ENCODE results near the gene MIGA1.
A peak's percentile ranks its signal among the peaks of the same experiment; 100 is the strongest.

The MIGA1 gene

GRCh38 chr1:77834771-77835334 is 55.4 kb downstream of the MIGA1 start:
- intact Hi-C loops (cut with DNase I), result no loop called here
- DNase-seq, result no peak

- intact Hi-C loops (cut with DNase I), result no loop called here
- no peak for DNase-seq
Observed at GRCh38 chr1:77841574-77841973, 62.1 kb downstream of the MIGA1 start.

GRCh38 chr1:77845951-77846350 is 66.5 kb downstream of the MIGA1 start:
- no peak for DNase-seq
- intact Hi-C loops (cut with DNase I), result no loop called here

GRCh38 chr1:77846966-77847365 is 67.5 kb downstream of the MIGA1 start:
- intact Hi-C loops (cut with DNase I), result no loop called here
- DNase-seq, result no peak

- no peak for DNase-seq
- intact Hi-C loops (cut with DNase I), result no loop called here
Observed at GRCh38 chr1:77847621-77848080, 68.2 kb downstream of the MIGA1 start.

GRCh38 chr1:77850082-77850481 is 70.6 kb downstream of the MIGA1 start:
- DNase-seq, result no peak
- intact Hi-C loops (cut with DNase I), result no loop called here

GRCh38 chr1:77857552-77857951 is 78.1 kb downstream of the MIGA1 start:
- no peak for DNase-seq
- intact Hi-C loops (cut with DNase I), result no loop called here

GRCh38 chr1:77858725-77859124 is 79.3 kb downstream of the MIGA1 start:
- DNase-seq, result no peak
- intact Hi-C loops (cut with DNase I), result no loop called here

- intact Hi-C loops (cut with DNase I), result no loop called here
- DNase-seq, result no peak
Observed at GRCh38 chr1:77859248-77859647, 79.8 kb downstream of the MIGA1 start.

- peak in 8 of 42 donors; percentile 10 to 53 (median 32) for DNase-seq
Observed at GRCh38 chr1:77866296-77866695, 86.8 kb downstream of the MIGA1 start.

GRCh38 chr1:77872645-77873044 is 93.2 kb downstream of the MIGA1 start:
- no peak for DNase-seq
- intact Hi-C loops (cut with DNase I), result no loop called here

More at GRCh38 chr1:77866296-77866695, 86.8 kb downstream of the MIGA1 start:
- intact Hi-C loops (cut with DNase I), result no loop called here

GRCh38 chr1:77873461-77873860 is 94.0 kb downstream of the MIGA1 start:
- DNase-seq, result no peak
- intact Hi-C loops (cut with DNase I), result no loop called here

- DNase-seq, result no peak
- intact Hi-C loops (cut with DNase I), result no loop called here
Observed at GRCh38 chr1:77874804-77875445, 95.5 kb downstream of the MIGA1 start.

- intact Hi-C loops (cut with DNase I), result no loop called here
- no peak for DNase-seq
Observed at GRCh38 chr1:77876884-77877283, 97.4 kb downstream of the MIGA1 start.

- no peak for DNase-seq
- intact Hi-C loops (cut with DNase I), result no loop called here
Observed at GRCh38 chr1:77881061-77881460, 101.6 kb downstream of the MIGA1 start.

GRCh38 chr1:77882411-77882810 is 103.0 kb downstream of the MIGA1 start:
- DNase-seq, result no peak
- intact Hi-C loops (cut with DNase I), result no loop called here

- peak in 40 of 42 donors; percentile 18 to 67 (median 43) for DNase-seq
- intact Hi-C loops (cut with DNase I), result no loop called here
Observed at GRCh38 chr1:77888081-77888780, 108.8 kb downstream of the MIGA1 start, which contains the start of gene NEXN. Gene NEXN (plus strand): TSS chr1:77888624. CDS start chr1:77916107, 27,483 bp downstream.

- peak in 32 of 42 donors; percentile 8 to 59 (median 26) for DNase-seq
- intact Hi-C loops (cut with DNase I), result no loop called here
Observed at GRCh38 chr1:77888781-77889642, 109.6 kb downstream of the MIGA1 start.

- intact Hi-C loops (cut with DNase I), result no loop called here
- no peak for DNase-seq
Observed at GRCh38 chr1:77889671-77890070, 110.2 kb downstream of the MIGA1 start.

Measured in head of caudate nucleus (tissue), 42 donors.